BE2C (cell line): Measurements from ENCODE around the gene PDE2A.

Experiments
- DNase-seq: peaks from one replicate; pipeline ENCODE4 v3.0.0-alpha.2; 2020
- H3K27me3 ChIP-seq: fragments of 250-450 bp; sonication (Bioruptor Pico); 2 replicates; pipeline ENCODE4 v1.5.1; 2020; ENCODE audit warnings: mild to moderate bottlenecking
- H3K36me3 ChIP-seq: fragments of 250-450 bp; sonication (Bioruptor Pico); 2 replicates; pipeline ENCODE4 v1.5.1; 2020; ENCODE audit warnings: mild to moderate bottlenecking
- H3K4me1 ChIP-seq: fragments of 250-450 bp; sonication (Bioruptor Pico); 2 replicates; pipeline ENCODE4 v1.5.1; 2020
- H3K4me3 ChIP-seq: 2 replicates; pipeline ENCODE4 v1.5.1; 2011; ENCODE audit warnings: low read depth, low read length
- H3K9me3 ChIP-seq: fragments of 250-450 bp; sonication (Bioruptor Pico); 2 replicates; pipeline ENCODE4 v1.5.1; 2020
- TF ChIP-seq, protein P1 (sequence below): IDR thresholded peaks from 2 replicates; pipeline ENCODE4 v1.5.1; 2012; ENCODE audit warnings: mild to moderate bottlenecking, low read depth, low read length

The PDE2A gene

DNA sequence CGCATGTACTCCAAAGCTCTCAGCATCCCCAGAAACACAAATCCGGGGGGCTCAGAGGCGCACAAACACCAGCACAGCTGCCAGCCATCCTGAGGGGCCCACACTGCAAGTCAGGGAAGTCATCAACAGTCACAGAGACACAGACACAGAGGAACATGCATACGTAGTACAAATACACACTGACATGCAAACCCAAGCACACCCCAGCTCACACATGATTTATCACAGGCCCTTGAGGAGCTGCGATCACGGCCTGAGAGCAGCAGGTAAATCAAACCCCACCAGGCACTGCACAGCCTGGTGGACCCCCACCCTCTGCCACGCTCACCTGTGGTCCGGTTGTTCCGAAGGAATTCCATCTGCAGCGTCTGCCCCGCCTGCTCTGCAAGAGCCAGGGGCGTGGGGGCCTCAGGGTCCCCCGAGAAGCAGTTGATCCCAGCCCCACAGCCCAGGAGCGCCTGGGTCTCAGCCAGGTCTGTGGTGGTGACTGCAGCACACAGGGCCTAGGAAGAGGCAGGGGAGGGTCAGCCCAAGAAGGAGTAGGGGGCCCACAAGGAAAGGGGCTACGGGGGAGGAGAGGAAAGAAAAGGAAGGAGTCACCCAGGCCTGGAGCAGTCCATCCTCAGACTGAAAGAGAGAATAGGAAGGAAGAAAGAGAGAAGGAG lies 28.5 kb upstream of the PDE2A start:
- Histone ChIP-seq H3K27me3 (no peaks in the 10 kb centered on the region), H3K36me3 (no peaks in the 10 kb centered on the region; the same call in 1 of the 2 replicates), H3K9me3 (no peaks in the 10 kb centered on the region), H3K4me3 (no peak overlapping the region), H3K4me1 (peaks cover 6% of the 10 kb centered on the region)
- TF ChIP-seq, protein P1, sequence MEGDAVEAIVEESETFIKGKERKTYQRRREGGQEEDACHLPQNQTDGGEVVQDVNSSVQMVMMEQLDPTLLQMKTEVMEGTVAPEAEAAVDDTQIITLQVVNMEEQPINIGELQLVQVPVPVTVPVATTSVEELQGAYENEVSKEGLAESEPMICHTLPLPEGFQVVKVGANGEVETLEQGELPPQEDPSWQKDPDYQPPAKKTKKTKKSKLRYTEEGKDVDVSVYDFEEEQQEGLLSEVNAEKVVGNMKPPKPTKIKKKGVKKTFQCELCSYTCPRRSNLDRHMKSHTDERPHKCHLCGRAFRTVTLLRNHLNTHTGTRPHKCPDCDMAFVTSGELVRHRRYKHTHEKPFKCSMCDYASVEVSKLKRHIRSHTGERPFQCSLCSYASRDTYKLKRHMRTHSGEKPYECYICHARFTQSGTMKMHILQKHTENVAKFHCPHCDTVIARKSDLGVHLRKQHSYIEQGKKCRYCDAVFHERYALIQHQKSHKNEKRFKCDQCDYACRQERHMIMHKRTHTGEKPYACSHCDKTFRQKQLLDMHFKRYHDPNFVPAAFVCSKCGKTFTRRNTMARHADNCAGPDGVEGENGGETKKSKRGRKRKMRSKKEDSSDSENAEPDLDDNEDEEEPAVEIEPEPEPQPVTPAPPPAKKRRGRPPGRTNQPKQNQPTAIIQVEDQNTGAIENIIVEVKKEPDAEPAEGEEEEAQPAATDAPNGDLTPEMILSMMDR = no peak
- no peak for DNase-seq

DNA sequence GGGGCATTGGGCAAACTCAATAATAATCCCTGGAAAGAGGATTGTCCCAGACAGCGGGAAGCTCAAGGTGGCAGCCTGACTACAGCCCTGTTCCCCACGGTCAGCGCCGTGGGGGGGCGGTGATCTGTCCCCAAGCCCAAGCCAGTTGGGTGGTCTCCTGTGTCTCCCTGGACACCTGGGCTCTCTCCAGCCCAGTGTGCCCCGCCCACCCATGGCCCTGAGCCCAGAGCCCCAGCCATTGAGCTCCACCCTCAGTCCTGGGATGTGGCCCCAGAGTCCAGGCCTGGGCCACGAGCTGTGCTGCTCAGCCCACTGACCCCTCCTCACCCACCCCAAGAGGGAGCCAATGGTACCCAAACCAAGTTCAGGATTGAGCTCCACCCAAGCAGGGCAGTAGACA lies 27.9 kb upstream of the PDE2A start:
- H3K36me3 ChIP-seq = no peaks in the 10 kb centered on the region; the same call in 1 of the 2 replicates
- H3K4me1 ChIP-seq = peaks cover 6% of the 10 kb centered on the region
- H3K27me3 ChIP-seq = no peaks in the 10 kb centered on the region
- no peak overlapping the region for H3K4me3 ChIP-seq
- TF ChIP-seq, protein P1 = no peak
- no peaks in the 10 kb centered on the region for H3K9me3 ChIP-seq
- DNase-seq = no peak

DNA sequence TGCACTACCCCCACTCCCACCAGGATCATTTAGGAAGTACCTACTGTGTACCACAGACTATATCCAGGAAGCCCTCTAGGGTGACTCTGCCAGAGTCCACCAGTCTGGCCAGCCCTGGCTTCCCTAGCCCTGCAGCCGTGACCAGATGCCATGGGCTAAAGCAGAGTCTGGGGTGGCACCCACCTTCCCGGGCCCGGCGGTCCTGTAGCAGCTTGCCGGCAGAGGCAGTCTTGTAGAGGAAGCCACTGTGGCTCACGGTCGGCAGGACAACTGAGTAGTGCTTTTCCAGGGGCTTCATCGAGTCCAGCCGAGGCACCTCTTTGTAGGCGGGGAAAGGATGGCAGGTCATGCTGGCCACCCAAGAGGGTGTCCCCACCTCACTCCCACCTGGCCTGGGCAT lies 27.2 kb upstream of the PDE2A start:
- TF ChIP-seq, protein P1 = no peak
- no peaks in the 10 kb centered on the region; the same call in 1 of the 2 replicates for H3K36me3 ChIP-seq
- DNase-seq = no peak

GRCh38 chr11:72700146-72700545 lies 25.9 kb upstream of the PDE2A start:
- no peak for DNase-seq
- H3K9me3 ChIP-seq = no peaks in the 10 kb centered on the region
- H3K36me3 ChIP-seq = no peaks in the 10 kb centered on the region; the same call in 1 of the 2 replicates
- no peak overlapping the region for H3K4me3 ChIP-seq
- H3K27me3 ChIP-seq = no peaks in the 10 kb centered on the region
- peaks cover 6% of the 10 kb centered on the region for H3K4me1 ChIP-seq
- TF ChIP-seq, protein P1 = no peak

More for the DNA sequence above, 27.2 kb upstream of the PDE2A start:
- H3K4me3 ChIP-seq = no peak overlapping the region
- H3K27me3 ChIP-seq = no peaks in the 10 kb centered on the region
- peaks cover 6% of the 10 kb centered on the region for H3K4me1 ChIP-seq
- H3K9me3 ChIP-seq = no peaks in the 10 kb centered on the region

DNA sequence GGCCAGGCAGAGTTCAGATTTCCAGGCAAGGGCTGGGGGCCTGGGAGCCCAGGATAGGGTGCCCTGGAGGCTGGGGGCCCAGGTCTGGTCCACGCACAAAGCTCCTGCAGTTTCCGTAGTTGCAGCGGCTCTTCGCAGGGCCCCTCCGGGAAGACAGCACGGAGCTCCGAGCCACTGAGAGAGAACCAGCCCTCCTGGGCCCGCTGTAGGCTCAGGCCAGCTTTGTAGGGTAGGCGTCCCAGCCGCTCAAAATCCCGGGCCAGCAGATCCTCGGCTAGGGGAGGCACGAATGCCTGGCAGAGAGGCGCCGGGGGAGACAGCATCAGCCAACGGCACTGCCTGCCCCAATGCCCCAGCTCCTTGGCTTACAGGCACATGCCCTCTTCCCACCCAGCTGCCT lies 23.6 kb upstream of the PDE2A start:
- no peak overlapping the region for H3K4me3 ChIP-seq
- no peaks in the 10 kb centered on the region for H3K4me1 ChIP-seq
- no peaks in the 10 kb centered on the region for H3K27me3 ChIP-seq
- TF ChIP-seq, protein P1 = no peak
- H3K36me3 ChIP-seq = peaks cover 6% of the 10 kb centered on the region
- DNase-seq = no peak
- no peaks in the 10 kb centered on the region for H3K9me3 ChIP-seq

- Histone ChIP-seq H3K4me3 (no peak overlapping the region), H3K9me3 (no peaks in the 10 kb centered on the region), H3K27me3 (no peaks in the 10 kb centered on the region), H3K4me1 (no peaks in the 10 kb centered on the region), H3K36me3 (peaks cover 6% of the 10 kb centered on the region)
- DNase-seq = no peak
- TF ChIP-seq, protein P1 = no peak
These were observed 22.9 kb upstream of the PDE2A start for GRCh38 chr11:72696866-72697700.
